Activated CD8-positive, alpha-beta memory T cell treated with anti-CD3 and anti-CD28 coated beads for 48 hours (primary cell): ENCODE results near the gene DNAI7.

ENCODE experiments used
- DNase-seq, 3 experiments: peaks; one replicate each; pipeline ENCODE4 v3.0.0-alpha.2; 2020; ENCODE audit warnings: low read depth in 2 of 3, low spot score in 2 of 3

Gene DNAI7

GRCh38 chr12:25107920-25108319 is 87.0 kb downstream of the DNAI7 start:
- DNase-seq: no peak

GRCh38 chr12:25106818-25107217 is 88.1 kb downstream of the DNAI7 start:
- no peak for DNase-seq

- DNase-seq: no peak
These were observed 92.6 kb downstream of the DNAI7 start for GRCh38 chr12:25102402-25102801.

GRCh38 chr12:25101092-25101445 is 93.9 kb downstream of the DNAI7 start:
- no peak for DNase-seq

- no peak for DNase-seq
These were observed 94.5 kb downstream of the DNAI7 start for GRCh38 chr12:25100194-25101091.

GRCh38 chr12:25099010-25099409 is 96.0 kb downstream of the DNAI7 start:
- DNase-seq: no peak

- no peak for DNase-seq
These were observed 105.2 kb downstream of the DNAI7 start for GRCh38 chr12:25089738-25090137.

GRCh38 chr12:25087596-25087995 is 107.4 kb downstream of the DNAI7 start:
- DNase-seq: no peak

GRCh38 chr12:25084816-25085215 is 110.1 kb downstream of the DNAI7 start:
- DNase-seq: no peak

- no peak for DNase-seq
These were observed 111.7 kb downstream of the DNAI7 start for GRCh38 chr12:25083211-25083610.

GRCh38 chr12:25082628-25083027 is 112.3 kb downstream of the DNAI7 start:
- DNase-seq: no peak

- DNase-seq: no peak
These were observed 115.6 kb downstream of the DNAI7 start for GRCh38 chr12:25079393-25079792.

- DNase-seq: no peak
These were observed 120.0 kb downstream of the DNAI7 start for GRCh38 chr12:25074954-25075353.

GRCh38 chr12:25074113-25074512 is 120.8 kb downstream of the DNAI7 start:
- no peak for DNase-seq

- DNase-seq: no peak
These were observed 121.9 kb downstream of the DNAI7 start for GRCh38 chr12:25072906-25073650.

GRCh38 chr12:25071366-25071765 is 123.6 kb downstream of the DNAI7 start:
- no peak for DNase-seq

- no peak for DNase-seq
These were observed 125.7 kb downstream of the DNAI7 start for GRCh38 chr12:25069224-25069623.

- no peak for DNase-seq
These were observed 129.9 kb downstream of the DNAI7 start for GRCh38 chr12:25065035-25065434.

- DNase-seq: no peak
These were observed 130.9 kb downstream of the DNAI7 start for GRCh38 chr12:25063873-25064628.

GRCh38 chr12:25058658-25059058 is 136.3 kb downstream of the DNAI7 start:
- no peak for DNase-seq
